ENCODE results near the gene ZSCAN29.

- no peak for TF ChIP-seq MAX (IDR thresholded peaks at IDR 0.05)
- TF ChIP-seq CEBPB (IDR thresholded peaks at IDR 0.05) = no peak
- no peak for TF ChIP-seq EP300 (IDR thresholded peaks at IDR 0.05; ENCODE audit: borderline replicate concordance)
- TF ChIP-seq CREB1 (IDR thresholded peaks at IDR 0.05; ENCODE audit: low read depth) = no peak
- no peak for TF ChIP-seq TEAD4 (IDR thresholded peaks at IDR 0.05)
- TF ChIP-seq RAD21 (IDR thresholded peaks at IDR 0.05; ENCODE audit: low read depth) = no peak
- no peak for TF ChIP-seq REST (IDR thresholded peaks at IDR 0.05; ENCODE audit: low read depth)
- TF ChIP-seq NFIC (IDR thresholded peaks at IDR 0.05) = no peak
These were observed 11.5 kb upstream of the ZSCAN29 start for GRCh38 chr15:43382310-43382709.

Data from Ishikawa (cell line).